NAMALWA (cell line): Measurements from ENCODE around the gene KCNQ1OT1.

Experiments used
- DNase-seq: peaks from one replicate; pipeline ENCODE4 v3.0.0-alpha.2; 2015; ENCODE audit warnings: low spot score

Gene KCNQ1OT1

DNA sequence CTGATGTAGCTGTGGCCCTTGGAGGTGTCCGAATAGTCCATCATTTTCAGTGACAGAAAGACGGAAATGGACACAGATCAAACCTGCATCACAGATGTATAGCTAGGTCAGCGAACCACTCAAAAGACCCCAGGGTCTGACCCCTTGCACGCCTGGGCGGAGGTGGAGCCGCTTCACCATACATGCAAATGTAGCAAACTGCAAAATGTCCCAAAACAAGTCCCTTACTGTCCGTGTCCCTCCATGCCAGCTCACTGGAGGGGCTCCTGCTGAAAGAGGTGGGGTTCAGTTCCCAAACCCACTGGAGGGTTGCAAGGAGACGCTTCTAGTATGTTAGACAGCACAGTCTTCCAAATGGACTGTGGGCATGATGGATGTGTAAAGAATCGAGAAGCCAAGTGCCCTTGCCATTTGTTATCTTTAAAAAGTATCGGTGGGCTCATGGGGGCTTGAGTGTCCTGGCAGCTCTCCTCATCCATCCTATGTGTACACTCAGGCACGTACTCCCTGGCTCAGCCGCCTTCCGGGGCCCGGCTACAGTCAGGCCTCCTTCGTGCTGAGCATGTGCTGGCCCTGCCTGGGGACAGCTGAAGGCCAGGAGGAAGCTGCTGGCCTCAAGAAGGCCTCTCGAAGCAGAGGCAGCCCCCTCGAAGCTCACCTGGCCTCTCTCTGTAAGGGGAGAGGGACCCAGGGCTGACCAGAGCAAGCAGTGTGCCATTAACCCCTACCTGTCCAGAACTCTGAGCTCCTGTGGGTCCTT lies 20.2 kb upstream of the KCNQ1OT1 start:
- no peak for DNase-seq

DNA sequence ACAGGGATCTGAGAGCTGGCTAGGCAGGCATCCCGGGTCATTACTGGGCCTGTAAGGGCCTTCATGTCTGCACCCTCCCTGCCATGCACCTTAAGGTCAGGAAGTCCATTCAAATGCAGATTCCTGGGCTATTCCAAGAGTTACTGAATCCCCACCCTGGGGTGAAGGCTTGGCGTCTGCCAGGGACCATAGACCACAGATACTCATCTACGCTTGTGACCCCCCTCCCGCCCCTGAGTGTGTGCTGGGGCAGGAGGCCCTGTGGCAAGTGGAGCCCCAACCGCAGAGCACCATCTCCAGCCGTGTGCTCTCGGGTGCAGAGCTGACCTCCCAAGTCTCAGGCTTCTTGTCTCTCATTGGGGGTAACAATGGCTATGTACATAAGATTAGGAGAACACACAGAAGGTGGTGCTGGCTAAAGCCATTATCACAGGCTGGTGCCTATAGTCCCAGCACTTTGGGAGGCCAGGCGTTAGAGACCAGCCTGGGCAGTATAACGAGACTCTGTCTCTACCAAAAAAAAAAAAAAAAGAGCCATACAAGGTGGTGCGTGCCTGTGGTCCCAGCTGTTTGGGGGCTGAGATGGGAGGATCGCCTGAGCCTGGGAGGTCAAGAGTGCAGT lies 19.1 kb upstream of the KCNQ1OT1 start:
- DNase-seq = no peak

GRCh38 chr11:2717561-2718325 lies 17.9 kb upstream of the KCNQ1OT1 start:
- no peak for DNase-seq

- no peak for DNase-seq
Observed at GRCh38 chr11:2716376-2717095, 16.7 kb upstream of the KCNQ1OT1 start.

DNA sequence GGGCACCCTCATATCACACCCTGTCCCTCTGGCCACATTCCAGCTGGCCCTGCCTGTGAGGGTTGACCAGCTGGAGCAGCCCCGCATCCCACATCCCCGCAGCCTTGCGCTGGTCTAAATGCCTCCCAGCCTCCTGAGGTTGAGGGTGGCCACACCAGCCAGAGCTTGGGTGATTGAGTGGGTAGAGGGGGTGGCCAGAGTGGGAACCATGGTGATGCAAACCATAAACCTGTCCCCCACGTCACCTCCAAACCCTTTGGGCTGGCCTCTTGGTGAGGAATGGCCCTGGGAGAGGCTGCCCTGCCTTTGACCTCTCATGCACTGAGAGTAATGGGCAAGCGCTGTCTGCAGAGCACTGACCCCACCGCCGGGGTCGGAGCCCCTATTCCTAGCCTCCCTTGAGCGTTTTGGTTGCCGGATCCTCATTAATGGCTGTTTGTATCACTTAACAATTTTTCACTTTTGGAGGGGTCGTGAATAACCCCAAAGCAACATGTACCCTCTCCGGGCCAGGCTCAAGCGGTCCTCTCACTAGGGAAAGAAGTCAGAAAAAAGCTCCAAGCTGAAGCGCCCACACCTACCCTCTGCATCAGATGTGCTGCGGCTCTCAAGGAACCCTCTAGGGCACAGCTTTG lies 16.0 kb upstream of the KCNQ1OT1 start:
- no peak for DNase-seq

- DNase-seq = no peak
Observed at GRCh38 chr11:2714871-2715270, 15.1 kb upstream of the KCNQ1OT1 start.

GRCh38 chr11:2714463-2714800 lies 14.6 kb upstream of the KCNQ1OT1 start:
- DNase-seq = no peak

DNA sequence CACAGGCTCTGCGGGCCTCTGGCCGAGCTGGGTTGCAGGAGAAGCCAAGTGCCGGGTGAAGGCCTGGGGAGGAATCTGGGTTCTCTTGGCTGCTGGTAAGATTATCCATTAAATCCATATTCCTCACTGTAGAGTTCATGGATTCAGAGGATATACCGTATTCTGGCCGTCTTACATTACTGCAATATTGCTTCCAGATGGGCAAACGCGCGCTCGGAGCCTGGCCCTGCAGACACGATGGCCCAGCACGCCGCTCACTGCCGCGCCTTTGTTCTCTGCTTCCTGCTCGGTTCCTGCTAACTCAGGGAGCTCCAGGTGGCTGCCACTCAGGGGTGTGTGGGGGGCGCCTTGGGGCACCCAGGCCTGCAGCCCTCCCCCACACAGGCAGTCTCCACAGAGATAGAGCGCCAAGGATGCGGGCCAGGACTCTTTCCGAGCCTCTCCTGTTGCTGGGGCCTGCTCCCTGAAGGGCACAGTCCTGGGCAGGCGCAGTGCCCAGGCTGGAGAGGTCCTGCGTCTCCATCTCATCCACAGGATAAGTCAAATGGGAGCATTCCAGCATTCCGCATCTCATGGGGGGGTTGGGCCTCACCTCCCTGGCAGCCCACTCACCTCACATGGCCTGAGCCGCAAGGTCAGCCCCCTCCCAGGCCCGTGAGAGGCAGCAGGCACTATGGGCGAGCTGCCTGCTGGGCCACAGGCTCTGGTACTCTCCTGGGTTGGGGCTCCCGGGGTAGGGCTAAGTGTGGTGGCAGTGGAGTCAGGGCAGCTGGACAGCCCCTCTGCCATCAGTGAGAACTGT lies 14.1 kb upstream of the KCNQ1OT1 start:
- DNase-seq = no peak

- DNase-seq = no peak
Observed at GRCh38 chr11:2713094-2713493, 13.3 kb upstream of the KCNQ1OT1 start.

DNA sequence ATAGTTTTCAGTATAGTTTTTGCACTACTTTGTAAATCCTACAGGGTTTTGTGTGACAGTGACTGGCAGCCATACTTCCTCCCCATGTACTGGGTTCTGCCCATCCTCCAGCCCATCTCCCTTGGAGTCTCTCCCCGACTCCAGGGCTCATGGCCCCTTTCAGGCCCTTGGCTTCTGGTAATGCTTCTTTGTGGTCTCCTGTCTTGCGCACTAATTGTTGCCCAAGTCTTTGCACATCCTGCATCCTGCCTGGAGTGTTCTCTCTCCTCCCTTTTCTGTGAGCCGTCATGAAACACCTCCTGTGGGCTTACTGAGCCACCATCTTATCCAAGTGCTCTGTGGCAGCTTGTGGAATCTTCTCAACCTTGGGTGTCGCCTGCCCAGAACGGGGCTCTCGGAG lies 11.4 kb upstream of the KCNQ1OT1 start:
- no peak for DNase-seq

DNA sequence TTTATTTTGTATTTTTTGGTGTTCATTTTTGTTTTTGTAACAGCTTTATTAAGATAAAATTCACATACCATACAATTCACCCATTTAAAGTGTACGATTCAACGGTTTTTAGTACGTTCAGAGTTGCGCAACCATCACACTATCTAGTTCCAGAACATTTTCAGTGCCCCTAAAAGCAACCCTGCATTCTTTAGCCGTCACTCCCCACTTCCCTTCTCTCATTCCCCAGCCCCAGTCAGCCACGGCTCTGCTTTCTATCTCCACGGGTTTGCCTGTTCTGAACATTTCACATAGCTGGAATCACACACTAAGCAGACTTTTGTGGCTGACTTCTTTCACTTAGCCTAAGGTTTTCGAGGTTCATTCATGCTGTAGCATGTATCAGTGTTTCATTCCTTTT lies 9.6 kb upstream of the KCNQ1OT1 start:
- DNase-seq = no peak

- no peak for DNase-seq
Observed at GRCh38 chr11:2708757-2709281, 9.0 kb upstream of the KCNQ1OT1 start.

- DNase-seq = no peak
Observed at GRCh38 chr11:2708151-2708581, 8.4 kb upstream of the KCNQ1OT1 start.

GRCh38 chr11:2707736-2708135 lies 7.9 kb upstream of the KCNQ1OT1 start:
- DNase-seq = no peak

GRCh38 chr11:2706321-2706720 lies 6.5 kb upstream of the KCNQ1OT1 start:
- no peak for DNase-seq

DNA sequence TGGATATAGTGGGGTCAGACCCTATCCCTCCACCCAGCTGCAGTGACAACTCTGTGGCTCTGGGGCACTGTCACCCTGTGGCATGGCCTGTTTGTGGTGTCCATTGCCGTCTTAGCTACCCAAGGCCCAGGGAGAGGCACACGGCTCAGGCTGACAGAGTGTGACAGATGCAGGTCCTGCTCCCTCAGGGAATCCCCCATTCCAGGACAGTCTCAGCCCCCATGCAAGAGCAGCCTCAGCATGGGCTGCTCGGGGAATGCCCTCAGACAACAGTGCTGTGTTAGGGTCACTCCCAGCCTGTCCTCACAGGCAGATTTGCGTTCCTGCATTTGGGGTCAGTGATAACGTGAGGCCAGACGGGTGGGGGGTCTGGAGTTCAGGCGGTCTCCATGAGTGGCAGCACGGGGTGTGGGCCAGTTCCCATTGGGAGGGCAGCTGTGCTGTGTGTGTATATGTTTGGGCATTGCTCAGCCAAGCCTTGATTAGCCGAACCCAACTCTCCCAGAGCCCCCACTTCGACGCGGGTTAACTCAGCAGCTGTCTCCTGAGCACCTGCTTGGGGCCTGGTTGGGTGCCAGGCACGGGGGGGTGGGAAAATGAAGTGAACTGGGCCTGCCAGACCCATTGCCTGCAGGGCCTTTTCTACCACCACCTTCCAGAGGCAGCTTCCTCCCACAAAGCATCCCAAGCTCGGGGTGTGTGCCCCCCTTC lies 5.3 kb upstream of the KCNQ1OT1 start:
- no peak for DNase-seq

DNA sequence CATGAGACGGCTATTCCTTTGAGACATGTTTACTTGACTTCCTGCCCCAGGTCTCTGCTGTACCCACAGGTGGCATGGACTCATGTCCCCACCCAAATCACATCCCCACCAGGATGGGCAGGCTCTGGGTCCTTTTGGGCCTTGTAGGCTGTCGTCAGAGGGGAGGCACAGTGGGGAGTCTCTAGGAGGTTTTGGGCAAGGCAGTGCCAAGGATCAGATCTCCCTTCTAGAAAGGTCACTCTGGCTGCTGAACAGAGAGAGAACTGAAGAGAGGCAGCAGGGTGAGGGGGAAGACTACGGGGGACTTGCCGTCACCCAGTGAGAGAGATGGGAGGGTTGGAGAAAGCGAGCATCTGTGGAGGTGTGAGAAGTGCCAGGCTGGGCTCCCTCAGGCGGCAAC lies 4.6 kb upstream of the KCNQ1OT1 start:
- DNase-seq = no peak

GRCh38 chr11:2703363-2704141 lies 3.8 kb upstream of the KCNQ1OT1 start:
- peak; percentile 47 for DNase-seq

DNA sequence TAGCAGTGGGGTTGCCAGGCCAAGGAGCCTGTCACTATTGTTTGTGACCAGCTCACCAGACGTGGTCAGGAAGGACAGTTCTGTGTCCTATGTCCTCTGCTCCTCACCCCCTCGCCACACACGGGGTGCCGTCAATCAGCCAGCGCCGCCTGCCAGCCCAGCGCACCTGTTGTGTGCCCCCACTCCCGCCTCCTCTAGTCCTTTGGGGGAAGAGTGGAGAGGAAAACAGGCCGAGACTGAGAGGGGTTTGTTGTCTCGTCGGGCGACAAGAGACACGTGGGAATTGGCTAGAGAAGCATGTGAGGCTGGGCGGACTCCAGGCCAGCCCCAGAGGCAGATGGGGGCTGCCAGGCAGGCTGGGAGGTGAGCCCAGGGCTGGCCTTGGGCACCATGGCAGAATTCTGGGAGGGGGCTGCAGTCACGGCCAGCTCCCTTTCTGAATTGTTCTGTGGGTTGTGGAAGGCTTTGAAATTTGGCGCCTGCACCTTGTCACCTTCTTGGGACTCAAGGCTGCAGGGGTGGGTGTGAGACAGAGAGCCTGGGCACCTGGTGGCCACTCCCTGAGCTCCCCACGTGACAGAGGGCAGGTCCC lies 3.1 kb upstream of the KCNQ1OT1 start:
- no peak for DNase-seq
